Measurements from ENCODE around the gene KRT86.
"Not testable (repeated sequence)": the region's sequence is repeated elsewhere in the genome, so short reads cannot be mapped to it uniquely, and the experiment has no call there.

KRT86 gene

DNA sequence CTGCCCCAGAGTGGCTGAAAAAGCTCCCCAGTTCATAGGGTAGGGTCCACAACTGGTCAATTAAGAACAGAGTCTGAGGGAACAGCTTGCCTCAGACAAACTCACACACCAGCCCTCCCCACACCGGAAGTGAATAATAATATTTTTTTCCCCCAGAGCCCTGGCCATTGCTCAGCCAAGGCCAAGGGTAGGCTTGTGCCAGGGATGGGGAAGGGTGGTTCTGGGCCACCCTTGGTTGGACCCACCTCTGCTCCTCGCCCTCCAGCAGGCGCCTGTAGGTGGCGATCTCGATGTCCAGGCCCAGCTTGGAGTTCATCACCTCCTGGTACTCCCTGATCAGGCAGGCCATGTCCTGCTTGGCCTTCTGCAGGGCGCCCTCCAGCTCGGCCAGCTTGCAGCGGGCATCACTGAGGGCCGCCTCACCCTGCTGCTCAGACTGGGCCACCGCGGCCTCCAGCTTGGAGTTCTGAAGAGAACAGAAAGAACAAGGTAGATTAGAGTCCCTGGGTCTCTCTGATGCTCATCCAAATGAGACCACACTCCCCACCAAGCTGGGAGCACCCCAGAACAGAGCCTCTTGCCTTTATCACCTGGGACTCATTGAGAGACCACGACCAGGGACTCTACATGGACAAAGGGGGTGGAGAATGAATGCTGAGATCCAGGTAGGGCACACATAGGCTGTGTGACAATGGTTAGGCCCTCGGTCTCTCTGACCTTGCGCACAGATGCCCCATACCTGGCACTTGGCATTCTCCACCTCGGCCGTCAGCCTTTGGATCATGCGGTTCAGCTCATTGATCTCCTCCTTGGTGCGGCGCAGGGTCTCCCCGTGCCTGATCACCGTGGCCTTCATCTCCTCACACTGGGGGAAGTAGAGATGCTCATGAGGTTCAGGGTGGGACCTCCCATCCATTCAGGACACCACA is 12.7 kb downstream of the KRT86 start:
- in situ Hi-C loops (cut with MboI; ENCODE audit: low pct_unique_long_range_greater_than_20kb, low sequenced_read_pairs); DNase-seq: not testable (repeated sequence)

GRCh38 chr12:52287816-52288805 is 13.7 kb downstream of the KRT86 start:
- peak; percentile 54 for DNase-seq
- in situ Hi-C loops (cut with MboI; ENCODE audit: low pct_unique_long_range_greater_than_20kb, low sequenced_read_pairs), result not testable (repeated sequence)

DNA sequence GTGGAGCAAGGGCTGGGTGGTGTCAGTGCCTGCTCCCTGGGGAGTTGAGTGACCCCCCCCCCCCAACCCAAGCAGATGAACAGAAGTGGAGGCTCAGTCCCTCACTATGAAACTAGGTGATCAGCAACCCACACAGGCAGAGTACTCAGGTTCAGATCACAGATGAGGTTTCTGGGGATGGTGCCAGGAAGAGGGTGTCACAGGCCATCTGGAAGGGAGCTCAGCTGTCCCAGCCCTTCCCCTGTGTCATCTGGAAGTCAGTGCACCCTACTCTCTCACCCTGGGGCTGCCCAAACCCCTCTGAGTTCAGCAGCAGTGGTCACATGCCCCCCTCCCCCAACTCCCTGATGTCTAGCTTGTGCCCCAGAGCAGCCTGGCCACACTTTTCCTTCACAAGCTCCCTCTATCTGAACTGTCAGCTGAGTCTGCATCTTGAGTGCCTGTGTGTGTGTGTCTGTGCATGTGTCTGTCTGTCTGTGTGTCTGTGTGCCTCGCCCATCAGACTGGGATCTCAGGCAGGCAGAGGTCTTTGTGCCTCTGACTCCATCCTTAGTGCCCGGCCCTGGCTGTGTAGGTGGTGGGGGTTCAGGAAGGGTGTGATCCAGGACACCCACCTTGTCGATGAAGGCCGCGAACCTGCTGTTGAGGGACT is 16.2 kb downstream of the KRT86 start:
- DNase-seq; in situ Hi-C loops (cut with MboI; ENCODE audit: low pct_unique_long_range_greater_than_20kb, low sequenced_read_pairs): not testable (repeated sequence)

- DNase-seq, result no peak
- in situ Hi-C loops (cut with MboI; ENCODE audit: low pct_unique_long_range_greater_than_20kb, low sequenced_read_pairs), result no loop called here
These were observed 17.0 kb downstream of the KRT86 start, which contains the start of gene KRT81 for GRCh38 chr12:52291267-52291935. Gene KRT81, minus strand, starts transcription at chr12:52291534. Its CDS starts 69 bp downstream, at chr12:52291465.

DNA sequence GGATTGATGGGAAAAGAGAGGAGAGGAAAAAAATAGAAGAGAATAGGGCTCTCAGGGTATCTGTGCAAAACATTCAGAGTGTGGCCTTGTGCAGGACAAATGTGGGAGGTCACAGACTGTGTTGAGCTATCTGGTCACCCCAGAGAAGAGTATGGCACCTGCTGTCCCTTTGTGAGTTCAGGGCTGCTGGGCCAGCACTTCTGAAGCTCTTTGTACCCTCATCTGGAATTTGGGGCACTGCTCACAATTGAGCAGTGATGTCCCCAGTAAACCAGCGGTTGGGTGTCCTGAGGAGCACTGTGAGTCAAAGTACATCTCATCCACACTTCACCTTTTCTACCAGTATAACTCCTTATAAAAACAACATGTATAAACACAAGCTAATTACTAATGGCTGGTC is 19.5 kb downstream of the KRT86 start:
- no peak for DNase-seq
- in situ Hi-C loops (cut with MboI; ENCODE audit: low pct_unique_long_range_greater_than_20kb, low sequenced_read_pairs), result no loop called here

DNA sequence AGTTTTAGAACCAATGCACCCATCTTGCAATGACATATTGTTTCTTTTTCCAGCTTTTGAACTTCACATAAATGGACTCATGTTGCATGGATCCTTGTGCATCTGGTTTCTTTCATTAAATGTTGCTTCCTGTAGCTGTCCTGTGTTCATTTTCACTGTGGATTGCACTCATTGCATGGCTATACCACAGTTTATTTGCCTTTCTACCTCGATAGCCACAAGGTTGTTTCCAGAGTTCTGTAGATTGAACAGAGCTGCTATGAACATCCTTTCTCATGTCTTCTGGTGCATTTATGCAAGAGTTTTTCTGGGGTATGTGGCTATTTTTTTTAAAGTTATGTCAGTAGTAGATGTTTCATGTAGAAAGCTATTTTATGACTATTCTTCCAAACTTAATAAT is 20.4 kb downstream of the KRT86 start:
- in situ Hi-C loops (cut with MboI; ENCODE audit: low pct_unique_long_range_greater_than_20kb, low sequenced_read_pairs), result no loop called here
- no peak for DNase-seq

- DNase-seq, result no peak
- in situ Hi-C loops (cut with MboI; ENCODE audit: low pct_unique_long_range_greater_than_20kb, low sequenced_read_pairs), result no loop called here
These were observed 21.2 kb downstream of the KRT86 start for GRCh38 chr12:52295663-52296062.

GRCh38 chr12:52296572-52297215 is 22.2 kb downstream of the KRT86 start:
- in situ Hi-C loops (cut with MboI; ENCODE audit: low pct_unique_long_range_greater_than_20kb, low sequenced_read_pairs), result no loop called here
- no peak for DNase-seq

DNA sequence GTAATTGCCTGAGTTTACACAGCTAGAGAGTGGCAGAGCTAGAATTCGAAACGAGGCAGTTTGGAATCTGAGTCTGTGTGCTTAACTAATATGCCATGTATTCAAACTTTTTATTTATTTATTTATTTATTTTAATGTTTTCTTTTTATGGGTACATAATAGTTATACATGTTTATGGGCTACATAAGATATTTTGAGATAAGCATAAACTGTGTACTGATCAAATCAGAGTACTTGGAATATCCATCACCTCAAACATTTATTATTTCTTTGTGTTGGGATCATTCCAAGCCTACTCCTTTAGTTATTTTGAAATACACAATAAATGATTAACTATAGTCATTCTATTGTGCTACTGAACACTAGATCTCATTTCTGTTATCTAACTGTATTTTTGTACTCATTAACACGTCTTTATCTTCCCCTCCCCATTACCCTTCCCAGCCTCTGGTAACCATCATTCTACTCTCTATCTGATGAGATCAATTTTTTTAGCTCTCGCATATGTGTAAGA is 24.3 kb downstream of the KRT86 start:
- DNase-seq, result no peak
- in situ Hi-C loops (cut with MboI; ENCODE audit: low pct_unique_long_range_greater_than_20kb, low sequenced_read_pairs), result no loop called here

DNA sequence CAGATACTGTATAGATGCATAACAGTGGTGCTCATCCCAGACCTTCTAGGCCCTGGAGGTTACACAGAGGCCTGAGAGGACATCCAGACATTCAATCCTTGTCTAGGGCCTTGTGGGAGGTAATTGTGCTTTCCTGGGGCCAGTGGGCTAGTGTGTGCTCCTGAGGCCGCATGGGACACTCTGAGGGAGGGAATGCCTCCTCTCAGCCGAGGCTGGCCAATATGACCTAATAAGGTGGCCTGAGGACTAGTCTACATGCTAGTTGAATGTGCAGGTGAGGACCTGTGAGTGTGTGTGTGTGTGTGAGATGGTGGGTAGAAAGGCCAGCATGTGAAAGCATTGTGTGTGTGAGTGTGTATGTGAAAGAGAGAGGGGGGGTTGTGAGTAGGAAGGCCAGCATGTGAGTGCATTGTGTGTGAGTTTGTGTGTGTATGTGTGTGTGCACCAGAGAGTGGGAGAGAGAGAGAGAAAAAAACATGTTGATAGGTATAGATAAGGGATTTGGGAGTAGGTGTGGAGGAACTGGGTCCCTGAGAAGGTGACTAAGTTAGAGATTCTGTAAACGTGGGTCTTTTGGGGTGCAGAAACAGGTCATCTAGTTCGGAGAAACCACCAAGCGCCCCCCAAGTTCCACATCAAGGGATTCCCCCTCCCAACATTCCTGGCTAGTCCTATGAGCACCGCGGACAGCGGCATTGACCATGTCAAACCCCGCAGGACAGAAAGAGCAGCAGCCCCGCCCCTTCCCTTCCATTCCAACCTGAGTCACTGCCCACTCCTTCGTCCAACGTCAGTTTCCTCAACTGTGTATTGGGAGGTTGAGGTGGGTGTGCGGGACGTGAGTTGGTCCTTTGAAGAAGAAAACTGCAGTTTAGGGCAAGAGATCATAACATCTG is 26.6 kb downstream of the KRT86 start:
- DNase-seq, result no peak
- in situ Hi-C loops (cut with MboI; ENCODE audit: low pct_unique_long_range_greater_than_20kb, low sequenced_read_pairs), result no loop called here

DNA sequence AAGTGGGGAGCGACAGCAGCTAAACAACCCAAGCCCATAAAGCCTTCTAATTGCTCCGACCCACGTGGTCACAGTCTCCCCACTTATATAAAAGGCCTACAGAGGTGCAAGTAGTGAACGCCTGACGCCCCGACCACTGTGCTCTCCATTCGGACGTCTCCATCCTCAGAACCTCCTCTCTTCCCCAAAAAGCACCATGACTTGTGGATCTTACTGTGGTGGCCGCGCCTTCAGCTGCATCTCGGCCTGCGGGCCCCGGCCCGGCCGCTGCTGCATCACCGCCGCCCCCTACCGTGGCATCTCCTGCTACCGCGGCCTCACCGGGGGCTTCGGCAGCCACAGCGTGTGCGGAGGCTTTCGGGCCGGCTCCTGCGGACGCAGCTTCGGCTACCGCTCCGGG is 27.3 kb downstream of the KRT86 start:
- in situ Hi-C loops (cut with MboI; ENCODE audit: low pct_unique_long_range_greater_than_20kb, low sequenced_read_pairs); DNase-seq: not testable (repeated sequence)

- in situ Hi-C loops (cut with MboI; ENCODE audit: low pct_unique_long_range_greater_than_20kb, low sequenced_read_pairs); DNase-seq: not testable (repeated sequence)
These were observed 27.9 kb downstream of the KRT86 start for GRCh38 chr12:52302242-52302914.

DNA sequence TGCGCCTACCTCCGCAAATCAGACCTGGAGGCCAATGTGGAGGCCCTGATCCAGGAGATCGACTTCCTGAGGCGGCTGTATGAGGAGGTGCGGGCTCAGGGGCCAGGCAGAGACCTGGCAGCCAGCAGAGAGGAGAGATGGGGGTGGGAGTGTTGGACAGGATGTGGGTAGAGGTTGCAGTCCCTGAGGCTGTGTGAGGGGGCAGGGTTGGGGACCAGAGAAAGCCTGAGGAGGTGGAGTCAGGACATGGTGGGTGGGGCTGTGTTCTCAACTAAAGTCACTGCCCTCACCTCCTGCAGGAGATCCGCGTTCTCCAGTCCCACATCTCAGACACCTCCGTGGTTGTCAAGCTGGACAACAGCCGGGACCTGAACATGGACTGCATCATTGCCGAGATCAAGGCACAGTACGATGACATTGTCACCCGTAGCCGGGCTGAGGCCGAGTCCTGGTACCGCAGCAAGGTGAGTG is 30.5 kb downstream of the KRT86 start:
- DNase-seq, result peak; percentile 76
- in situ Hi-C loops (cut with MboI; ENCODE audit: low pct_unique_long_range_greater_than_20kb, low sequenced_read_pairs), result not testable (repeated sequence)

DNA sequence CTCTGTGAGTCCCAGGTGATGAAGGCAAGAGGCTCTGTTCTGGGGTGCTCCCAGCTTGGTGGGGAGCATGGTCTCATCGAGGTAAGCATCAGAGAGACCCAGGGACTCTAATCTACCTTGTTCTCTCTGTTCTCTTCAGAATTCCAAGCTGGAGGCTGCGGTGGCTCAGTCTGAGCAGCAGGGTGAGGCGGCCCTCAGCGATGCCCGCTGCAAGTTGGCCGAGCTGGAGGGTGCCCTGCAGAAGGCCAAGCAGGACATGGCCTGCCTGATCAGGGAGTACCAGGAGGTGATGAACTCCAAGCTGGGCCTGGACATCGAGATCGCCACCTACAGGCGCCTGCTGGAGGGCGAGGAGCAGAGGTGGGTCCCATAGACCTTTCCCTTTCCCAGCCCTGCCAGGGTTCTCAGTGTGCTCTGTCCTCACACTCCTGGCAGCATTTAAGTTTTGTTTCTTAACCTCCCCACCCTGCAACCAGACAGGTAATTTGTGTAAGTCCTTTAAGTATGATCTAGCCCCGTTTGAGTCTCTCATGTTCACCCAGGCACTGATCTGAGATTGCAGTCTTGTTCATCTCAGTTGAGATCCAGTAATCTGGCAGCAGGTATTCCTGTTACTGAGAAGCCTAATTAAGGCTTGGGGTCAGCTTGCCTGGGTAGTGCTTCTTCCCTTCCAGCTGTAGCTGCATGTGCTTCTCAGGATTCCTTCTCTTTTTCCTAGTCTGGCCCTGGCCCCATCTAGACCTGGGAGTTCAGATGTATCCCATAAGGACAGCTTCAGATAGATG is 31.7 kb downstream of the KRT86 start:
- no peak for DNase-seq
- in situ Hi-C loops (cut with MboI; ENCODE audit: low pct_unique_long_range_greater_than_20kb, low sequenced_read_pairs), result no loop called here

DNA sequence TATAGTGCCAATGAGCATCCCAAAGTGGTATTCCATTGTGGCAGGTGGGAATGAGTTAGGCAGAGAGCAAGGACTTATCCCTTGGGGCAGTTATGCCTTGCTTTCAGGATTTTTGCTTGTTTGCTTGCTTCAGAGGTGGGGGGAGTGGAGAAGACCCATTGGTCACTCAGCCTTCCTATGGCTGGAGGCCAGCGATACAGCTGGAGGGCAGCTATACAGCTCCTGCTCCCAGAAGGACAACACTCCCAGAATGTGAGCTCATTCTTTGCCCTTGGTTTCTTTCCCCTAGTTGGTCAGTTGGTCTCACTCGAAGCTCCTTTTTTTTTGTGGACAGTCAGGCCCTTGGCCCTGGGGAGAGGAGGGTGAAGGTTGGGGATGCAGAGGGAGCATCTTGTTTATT is 32.3 kb downstream of the KRT86 start:
- in situ Hi-C loops (cut with MboI; ENCODE audit: low pct_unique_long_range_greater_than_20kb, low sequenced_read_pairs), result no loop called here

More for the DNA sequence above, 32.3 kb downstream of the KRT86 start:
- DNase-seq, result no peak
